Stomach smooth muscle (tissue), 2 donors: ENCODE results near the gene MGMT.

Experiments
- H3K27ac ChIP-seq: one replicate; pipeline ENCODE4 v1.7.0; 2013; ENCODE audit warnings: mild to moderate bottlenecking, low read length, inconsistent platforms
- H3K27me3 ChIP-seq, 2 donors: one replicate each; pipeline ENCODE4 v1.7.0; 2013; ENCODE audit warnings: low read length in 2 of 2; ENCODE audit not compliant: insufficient read depth in 2 of 2, control insufficient read depth in 1 of 2
- H3K36me3 ChIP-seq, 2 donors: one replicate each; pipeline ENCODE4 v1.7.0; 2013; ENCODE audit warnings: low read length in 2 of 2; ENCODE audit not compliant: control insufficient read depth in 2 of 2, insufficient read depth in 2 of 2
- H3K4me1 ChIP-seq: one replicate; pipeline ENCODE4 v1.7.0; 2013; ENCODE audit warnings: low read length; ENCODE audit not compliant: control insufficient read depth, insufficient read depth
- H3K4me3 ChIP-seq, 2 donors: one replicate each; pipeline ENCODE4 v1.7.0; 2013; ENCODE audit warnings: low read length in 2 of 2
- H3K9ac ChIP-seq, 2 donors: one replicate each; pipeline ENCODE4 v1.7.0; 2013; ENCODE audit warnings: low read length in 2 of 2, mild to moderate bottlenecking in 1 of 2
- H3K9me3 ChIP-seq, 2 donors: one replicate each; pipeline ENCODE4 v1.7.0; 2013; ENCODE audit warnings: low read length in 2 of 2; ENCODE audit not compliant: control insufficient read depth in 2 of 2
- donor health status: healthy.
- donor health status: Pancreatic carcinoma.

Gene MGMT

GRCh38 chr10:129449893-129450292, 17.1 kb upstream of the MGMT start:
- no peak overlapping the region for H3K9ac ChIP-seq
- H3K27ac ChIP-seq: no peak overlapping the region
- H3K9me3 ChIP-seq: peaks cover 0 to 4% of the 10 kb centered on the region in 2 donors

DNA sequence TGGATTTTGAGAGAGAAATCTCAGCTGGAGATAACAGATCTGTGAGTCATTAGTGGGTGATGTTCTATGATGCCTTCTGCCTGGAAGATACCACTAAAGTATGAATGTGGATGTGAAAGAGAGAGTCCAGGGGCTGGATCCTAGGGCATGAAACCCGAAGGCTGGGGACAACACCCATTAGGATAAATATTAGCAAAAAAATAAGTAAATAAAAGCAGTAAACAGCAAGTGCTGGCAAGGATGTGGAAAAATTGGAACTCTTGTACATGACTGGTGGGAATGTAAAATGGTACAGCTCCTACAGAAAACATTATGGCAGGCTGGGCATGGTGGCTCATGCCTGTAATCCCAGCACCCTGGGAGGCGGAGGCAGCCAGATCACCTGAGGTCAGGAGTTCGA, 16.6 kb upstream of the MGMT start:
- peaks cover 0 to 4% of the 10 kb centered on the region in 2 donors for H3K9me3 ChIP-seq
- peaks cover 4 to 7% of the 10 kb centered on the region in 2 donors for H3K27me3 ChIP-seq
- H3K9ac ChIP-seq: no peak overlapping the region
- H3K27ac ChIP-seq: no peak overlapping the region
- no peaks in the 10 kb centered on the region for H3K4me1 ChIP-seq
- no peak overlapping the region for H3K4me3 ChIP-seq
- no peaks in the 10 kb centered on the region for H3K36me3 ChIP-seq

More at GRCh38 chr10:129449893-129450292, 17.1 kb upstream of the MGMT start:
- Histone ChIP-seq H3K4me1 (no peaks in the 10 kb centered on the region), H3K4me3 (no peak overlapping the region), H3K27me3 (peaks cover 0 to 7% of the 10 kb centered on the region in 2 donors), H3K36me3 (no peaks in the 10 kb centered on the region)

- H3K4me1 ChIP-seq: no peaks in the 10 kb centered on the region
- H3K9me3 ChIP-seq: peaks cover 0 to 4% of the 10 kb centered on the region in 2 donors
- no peak overlapping the region for H3K4me3 ChIP-seq
- H3K27ac ChIP-seq: no peak overlapping the region
- H3K9ac ChIP-seq: no peak overlapping the region
- H3K36me3 ChIP-seq: no peaks in the 10 kb centered on the region
- peaks cover 7 to 11% of the 10 kb centered on the region in 2 donors for H3K27me3 ChIP-seq
These were observed 11.4 kb upstream of the MGMT start for GRCh38 chr10:129455625-129456024.

GRCh38 chr10:129459762-129460539, 7.1 kb upstream of the MGMT start:
- Histone ChIP-seq H3K36me3 (no peaks in the 10 kb centered on the region), H3K27ac (no peak overlapping the region), H3K27me3 (peaks cover 4 to 14% of the 10 kb centered on the region in 2 donors), H3K4me1 (no peaks in the 10 kb centered on the region), H3K4me3 (no peak overlapping the region), H3K9me3 (no peaks in the 10 kb centered on the region), H3K9ac (no peak overlapping the region)

DNA sequence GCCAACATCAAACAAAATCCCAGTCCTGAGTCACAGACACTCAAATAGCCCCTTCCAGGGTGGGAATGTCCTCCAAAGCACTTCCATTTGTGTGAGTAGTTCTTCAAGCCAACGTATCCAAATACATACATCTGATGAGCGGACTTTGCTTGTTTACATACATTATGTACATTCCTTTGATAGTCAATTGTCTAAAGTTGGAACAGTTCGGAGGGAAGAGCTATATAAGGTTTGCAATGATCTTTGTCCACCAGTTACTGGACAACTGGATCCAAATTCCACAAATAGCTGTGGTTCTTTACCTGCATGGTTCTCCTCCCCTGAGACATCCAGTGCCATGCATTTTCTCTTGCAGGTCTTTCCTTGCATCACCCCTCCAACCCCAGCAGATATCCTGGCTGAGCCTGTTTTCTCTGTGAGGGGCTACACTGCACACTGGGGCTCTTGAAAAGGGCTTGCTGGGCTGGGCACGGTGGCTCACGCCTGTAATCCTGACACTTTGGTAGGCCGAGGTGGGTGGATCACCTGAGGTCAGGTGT, 4.7 kb upstream of the MGMT start:
- H3K9me3 ChIP-seq: no peaks in the 10 kb centered on the region
- H3K4me3 ChIP-seq: no peak overlapping the region
- peaks cover 0 to 4% of the 10 kb centered on the region in 2 donors for H3K27me3 ChIP-seq
- no peak overlapping the region for H3K27ac ChIP-seq
- H3K36me3 ChIP-seq: no peaks in the 10 kb centered on the region
- peaks cover 10% of the 10 kb centered on the region for H3K4me1 ChIP-seq
- H3K9ac ChIP-seq: no peak overlapping the region

GRCh38 chr10:129464251-129464650, 2.8 kb upstream of the MGMT start:
- Histone ChIP-seq H3K9me3 (no peaks in the 10 kb centered on the region), H3K27me3 (peaks cover 0 to 4% of the 10 kb centered on the region in 2 donors), H3K27ac (no peak overlapping the region), H3K4me3 (no peak overlapping the region), H3K4me1 (peaks cover 18% of the 10 kb centered on the region), H3K9ac (no peak overlapping the region), H3K36me3 (no peaks in the 10 kb centered on the region)

DNA sequence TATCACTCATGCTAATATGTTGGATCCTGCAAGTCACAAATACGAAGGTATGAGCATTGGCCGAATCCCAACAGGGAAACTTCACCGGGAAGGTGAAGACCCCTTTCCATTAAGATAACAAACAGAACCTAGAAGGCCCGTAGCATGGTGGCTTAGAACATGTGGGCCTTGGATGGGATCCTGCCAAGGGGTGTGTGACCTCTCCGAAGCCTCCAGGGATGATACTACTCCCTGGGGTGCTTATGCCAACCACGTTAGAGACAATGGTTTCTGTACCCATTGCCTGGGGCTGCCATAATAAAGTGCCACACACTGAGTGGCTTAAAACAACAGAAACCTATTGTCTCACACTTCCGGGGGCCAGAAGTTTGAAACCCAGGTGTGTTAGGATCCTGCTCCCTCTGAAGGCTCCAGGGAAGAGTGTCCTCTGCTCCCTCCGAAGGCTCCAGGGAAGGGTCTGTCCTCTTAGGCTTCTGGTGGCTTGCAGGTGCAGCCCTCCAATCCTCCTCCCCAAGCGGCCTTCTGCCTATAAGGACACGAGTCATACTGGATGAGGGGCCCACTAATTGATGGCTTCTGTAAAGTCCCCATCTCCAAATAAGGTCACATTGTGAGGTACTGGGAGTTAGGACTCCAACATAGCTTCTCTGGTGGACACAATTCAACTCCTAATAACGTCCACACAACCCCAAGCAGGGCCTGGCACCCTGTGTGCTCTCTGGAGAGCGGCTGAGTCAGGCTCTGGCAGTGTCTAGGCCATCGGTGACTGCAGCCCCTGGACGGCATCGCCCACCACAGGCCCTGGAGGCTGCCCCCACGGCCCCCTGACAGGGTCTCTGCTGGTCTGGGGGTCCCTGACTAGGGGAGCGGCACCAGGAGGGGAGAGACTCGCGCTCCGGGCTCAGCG, 992 bp upstream of the MGMT start:
- no peaks in the 10 kb centered on the region for H3K9me3 ChIP-seq
- H3K4me1 ChIP-seq: peaks cover 18% of the 10 kb centered on the region
- no peaks in the 10 kb centered on the region for H3K27me3 ChIP-seq
- peak overlapping the region; percentile 69 to 78 for H3K9ac ChIP-seq
- peak overlapping the region; percentile 74 for H3K27ac ChIP-seq
- H3K36me3 ChIP-seq: no peaks in the 10 kb centered on the region
- peak overlapping the region; percentile 66 to 79 for H3K4me3 ChIP-seq

DNA sequence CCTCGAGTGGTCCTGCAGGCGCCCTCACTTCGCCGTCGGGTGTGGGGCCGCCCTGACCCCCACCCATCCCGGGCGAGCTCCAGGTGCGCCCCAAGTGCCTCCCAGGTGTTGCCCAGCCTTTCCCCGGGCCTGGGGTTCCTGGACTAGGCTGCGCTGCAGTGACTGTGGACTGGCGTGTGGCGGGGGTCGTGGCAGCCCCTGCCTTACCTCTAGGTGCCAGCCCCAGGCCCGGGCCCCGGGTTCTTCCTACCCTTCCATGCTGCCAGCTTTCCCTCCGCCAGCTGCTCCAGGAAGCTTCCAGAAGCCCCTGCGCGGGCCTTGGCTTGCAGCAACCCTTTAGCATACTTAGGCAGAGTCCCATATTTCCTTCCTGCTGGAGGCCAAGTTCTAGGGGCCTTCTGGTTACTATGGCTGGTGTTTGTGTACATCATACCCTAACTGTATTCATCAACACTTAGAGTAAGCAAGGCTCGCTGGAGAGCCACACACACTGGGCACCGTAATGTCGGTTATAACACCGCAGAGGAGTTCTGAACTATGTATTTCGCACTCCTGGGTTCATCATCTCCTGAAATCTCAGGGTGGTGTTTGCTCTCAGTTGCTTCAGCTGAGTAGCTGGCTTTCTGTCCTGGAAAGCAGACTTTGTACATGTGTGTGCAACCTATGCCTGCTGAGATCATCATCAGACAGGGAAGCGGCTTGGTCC, 471 bp downstream of the MGMT start:
- H3K9ac ChIP-seq: peak overlapping the region; percentile 61 to 71

DNA sequence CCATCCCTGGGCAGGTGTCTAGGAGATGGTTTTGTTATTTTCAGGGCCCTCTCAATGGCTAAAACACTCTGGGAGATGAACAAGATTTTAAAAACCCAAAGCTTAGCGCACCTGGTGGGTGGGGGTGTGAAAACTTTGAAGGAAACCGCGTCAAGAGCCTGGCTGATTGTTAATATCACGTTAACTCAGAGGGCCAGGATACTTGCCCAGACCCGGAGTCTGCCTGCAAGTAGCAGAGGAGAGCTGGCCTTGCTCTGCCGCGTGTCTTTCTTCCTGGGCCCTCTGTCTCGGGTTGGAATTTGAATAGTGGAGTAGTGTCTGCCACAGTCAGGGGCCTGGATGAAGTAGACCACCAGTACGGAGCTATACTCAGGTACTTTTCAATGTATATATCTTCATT, 1.1 kb downstream of the MGMT start:
- H3K36me3 ChIP-seq: peaks cover 3 to 8% of the 10 kb centered on the region in 2 donors
- no peaks in the 10 kb centered on the region for H3K9me3 ChIP-seq
- peaks cover 18% of the 10 kb centered on the region for H3K4me1 ChIP-seq
- H3K4me3 ChIP-seq: peak overlapping the region in 1 of 2 donors; percentile 82
- no peak overlapping the region for H3K9ac ChIP-seq
- peak overlapping the region; percentile 62 for H3K27ac ChIP-seq
- H3K27me3 ChIP-seq: no peaks in the 10 kb centered on the region

More for the DNA sequence above, 471 bp downstream of the MGMT start:
- H3K36me3 ChIP-seq: peaks cover 3 to 8% of the 10 kb centered on the region in 2 donors
- no peaks in the 10 kb centered on the region for H3K9me3 ChIP-seq
- peak overlapping the region; percentile 64 to 82 for H3K4me3 ChIP-seq
- no peaks in the 10 kb centered on the region for H3K27me3 ChIP-seq
- H3K4me1 ChIP-seq: peaks cover 18% of the 10 kb centered on the region
- peak overlapping the region; percentile 62 for H3K27ac ChIP-seq
